Embryonic facial prominence (tissue), 1 donor: ENCODE measurements around the gene RNASE11.
"Not testable (repeated sequence)": the region's sequence is repeated elsewhere in the genome, so short reads cannot be mapped to it uniquely, and the experiment has no call there.

Experiments used
- DNase-seq: peaks from one replicate; pipeline ENCODE4 v3.0.0-alpha.2; 2016; ENCODE audit errors: extremely low spot score

The RNASE11 gene

DNA sequence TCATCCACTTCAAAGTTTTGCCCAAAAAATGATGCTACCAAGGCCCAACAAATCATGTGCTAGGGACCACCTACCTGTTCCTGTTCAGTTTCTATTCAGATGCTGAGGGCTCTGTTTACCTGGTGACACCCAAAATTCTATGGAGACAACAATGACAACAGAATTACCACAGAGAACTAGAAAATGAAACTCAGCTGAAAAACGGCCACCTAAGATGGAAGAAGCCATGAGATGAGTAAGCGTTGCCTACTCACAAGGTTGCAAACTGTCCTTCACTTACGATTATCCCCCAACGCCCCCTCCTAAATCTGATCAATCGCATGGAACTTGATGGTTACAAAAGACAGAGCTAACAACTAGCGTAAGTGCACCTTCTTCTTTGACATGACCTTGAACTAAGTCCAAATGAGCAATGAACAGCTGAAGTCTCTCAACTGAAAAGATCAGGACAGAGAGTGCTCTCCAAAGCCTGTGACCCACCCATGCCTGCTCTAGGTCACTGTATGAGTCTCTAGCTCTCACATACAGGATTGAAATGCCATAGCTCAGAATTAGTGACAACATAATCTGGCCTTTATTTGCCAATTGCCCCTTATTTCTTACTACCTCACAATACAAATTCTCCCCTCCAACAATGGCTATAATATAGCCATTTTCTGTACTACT, at the start of gene RNASE11:
TSS of gene RNASE11 (minus strand) at position 513 of the 666 bp plus-strand sequence.
- no peak for DNase-seq

GRCh38 chr14:20632831-20633691, 45.3 kb upstream of the RNASE11 start:
- no peak for DNase-seq

DNA sequence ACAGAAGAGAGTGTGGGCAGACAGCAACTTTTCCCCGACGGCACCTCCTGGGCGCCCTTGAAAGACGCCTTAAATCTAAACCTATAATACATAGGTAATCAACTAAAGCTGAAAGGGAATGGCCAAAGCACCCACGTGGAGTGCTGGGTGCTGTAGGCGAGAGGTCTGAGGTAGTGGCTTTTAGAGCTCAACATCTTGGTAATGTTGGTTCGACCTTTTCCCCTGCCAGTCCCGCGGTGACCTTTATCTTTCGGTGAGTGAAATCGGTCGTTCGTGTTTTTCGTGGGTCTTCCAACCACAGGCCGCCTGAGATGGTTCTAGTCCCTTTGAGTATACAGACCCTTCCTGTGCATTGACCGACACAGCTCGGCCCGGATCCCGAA, 44.6 kb upstream of the RNASE11 start:
- no peak for DNase-seq

DNA sequence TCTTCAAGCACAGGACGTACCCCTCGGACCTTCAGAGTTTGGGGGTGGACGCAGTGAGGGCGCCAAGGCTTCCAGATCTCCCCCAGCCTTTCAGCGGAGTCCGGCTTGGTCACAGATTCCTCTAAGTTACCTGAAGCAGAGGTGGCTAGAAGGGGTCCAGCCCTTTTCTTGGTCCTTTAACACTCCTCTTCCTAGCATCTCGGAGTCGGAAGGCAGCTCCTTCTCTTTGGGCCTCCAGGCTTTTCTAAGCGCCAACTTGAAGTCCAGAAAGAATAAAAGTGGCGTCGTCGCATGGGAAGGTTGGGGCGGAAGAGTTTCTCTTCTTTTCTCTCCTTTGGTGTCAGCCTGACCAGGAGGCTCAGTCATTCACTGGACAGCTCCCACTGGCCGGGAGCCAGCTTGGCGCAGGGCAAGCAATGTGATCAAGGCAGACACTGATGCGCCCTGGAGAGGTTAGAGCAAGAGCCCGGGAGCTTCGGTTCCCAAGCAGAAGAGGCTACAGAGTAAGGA, 44.1 kb upstream of the RNASE11 start:
- no peak for DNase-seq

- DNase-seq: no peak
Observed at GRCh38 chr14:20631023-20631879, 43.5 kb upstream of the RNASE11 start.

DNA sequence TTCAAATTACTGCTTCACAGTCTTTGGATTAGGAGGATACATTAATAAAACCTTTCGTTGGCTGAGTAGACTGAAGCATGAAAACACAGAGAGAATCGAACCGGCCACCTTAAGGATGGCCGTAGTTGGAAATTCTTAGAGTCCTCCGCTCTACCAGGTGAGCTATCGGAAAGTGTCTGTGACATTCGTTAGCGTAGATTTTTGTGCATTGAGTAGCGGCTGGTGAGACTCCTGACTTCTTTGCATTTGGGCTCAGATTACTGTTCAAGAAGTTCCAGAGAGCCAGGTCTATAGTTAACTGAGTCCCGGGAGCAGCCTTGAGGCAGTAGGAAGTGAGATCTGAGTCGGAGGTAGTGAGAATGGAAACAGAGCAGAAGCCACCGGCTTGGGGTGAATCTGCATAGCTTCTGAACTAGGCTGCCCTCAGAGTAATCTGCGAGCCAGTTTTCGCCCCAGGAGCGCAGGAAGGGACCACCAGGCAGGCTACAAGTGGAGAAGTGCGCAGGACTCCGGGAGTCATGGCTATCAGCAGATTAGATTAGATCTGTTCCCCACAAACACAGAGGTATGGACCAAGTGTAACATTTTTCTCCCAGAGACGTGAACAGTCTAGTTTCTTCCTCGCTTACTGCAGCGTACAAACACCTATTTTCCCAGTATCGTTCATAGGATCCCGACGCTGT, 42.7 kb upstream of the RNASE11 start:
- no peak for DNase-seq

DNA sequence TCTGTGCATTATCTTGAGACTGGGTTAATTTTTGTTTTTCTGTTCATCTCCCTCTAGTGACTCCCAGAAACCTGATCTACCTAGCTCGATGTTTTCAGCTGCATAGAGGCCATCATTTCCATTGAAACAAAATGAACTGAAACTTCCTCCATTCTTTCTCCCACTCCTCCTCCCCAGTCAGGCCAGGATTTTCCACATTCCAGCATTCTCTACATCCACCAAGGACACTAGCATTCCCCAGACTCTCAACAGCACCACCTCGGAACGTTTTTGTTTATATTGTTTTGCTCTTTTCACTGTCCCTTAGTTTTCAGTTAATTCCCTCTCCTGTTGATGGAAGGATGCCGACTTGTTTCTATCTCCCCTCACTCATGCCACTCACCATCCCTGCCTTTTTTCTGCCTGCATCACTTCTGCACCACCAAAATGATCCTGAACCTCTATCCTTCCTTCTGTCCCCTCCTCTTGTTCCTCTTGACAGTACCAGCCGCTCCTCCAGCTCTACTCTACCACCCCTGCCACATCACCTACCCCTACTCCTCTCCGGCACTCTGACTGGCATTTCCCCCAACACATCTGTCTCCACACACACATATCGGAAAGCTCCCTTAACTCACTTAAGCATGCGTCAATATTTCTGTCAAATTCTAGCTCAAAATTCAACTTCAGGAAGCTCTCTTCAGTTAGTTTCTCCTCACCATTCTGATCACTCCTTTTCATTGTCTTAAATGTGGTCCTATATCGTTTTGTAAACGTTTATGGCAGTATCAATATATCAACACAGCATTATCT, 40.5 kb upstream of the RNASE11 start:
- no peak for DNase-seq

- DNase-seq: no peak
Observed at GRCh38 chr14:20627346-20628027, 39.7 kb upstream of the RNASE11 start.

DNA sequence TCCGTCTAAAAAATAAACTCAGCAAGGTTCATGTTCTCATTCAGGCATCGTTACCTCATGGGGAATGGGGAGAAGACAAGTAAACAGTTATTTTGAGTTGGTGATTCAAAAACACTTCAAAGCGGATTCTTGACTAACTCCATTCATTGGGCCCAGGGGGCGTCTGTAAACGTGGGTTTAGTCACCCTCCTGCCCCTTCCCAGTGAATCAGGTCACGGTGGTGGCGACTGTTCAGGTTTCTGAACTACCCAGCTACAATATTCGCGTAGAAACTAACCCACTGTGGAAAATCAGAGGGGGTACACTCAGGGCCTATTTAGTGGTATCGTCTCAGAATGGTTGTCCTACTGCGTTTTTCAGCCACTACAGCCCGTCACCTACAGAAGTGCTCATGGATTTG, 38.5 kb upstream of the RNASE11 start:
- no peak for DNase-seq

GRCh38 chr14:20624495-20625070, 36.8 kb upstream of the RNASE11 start:
- DNase-seq: no peak

GRCh38 chr14:20623798-20624197, 36.0 kb upstream of the RNASE11 start:
- DNase-seq: no peak

GRCh38 chr14:20622816-20623291, 35.1 kb upstream of the RNASE11 start:
- DNase-seq: no peak

DNA sequence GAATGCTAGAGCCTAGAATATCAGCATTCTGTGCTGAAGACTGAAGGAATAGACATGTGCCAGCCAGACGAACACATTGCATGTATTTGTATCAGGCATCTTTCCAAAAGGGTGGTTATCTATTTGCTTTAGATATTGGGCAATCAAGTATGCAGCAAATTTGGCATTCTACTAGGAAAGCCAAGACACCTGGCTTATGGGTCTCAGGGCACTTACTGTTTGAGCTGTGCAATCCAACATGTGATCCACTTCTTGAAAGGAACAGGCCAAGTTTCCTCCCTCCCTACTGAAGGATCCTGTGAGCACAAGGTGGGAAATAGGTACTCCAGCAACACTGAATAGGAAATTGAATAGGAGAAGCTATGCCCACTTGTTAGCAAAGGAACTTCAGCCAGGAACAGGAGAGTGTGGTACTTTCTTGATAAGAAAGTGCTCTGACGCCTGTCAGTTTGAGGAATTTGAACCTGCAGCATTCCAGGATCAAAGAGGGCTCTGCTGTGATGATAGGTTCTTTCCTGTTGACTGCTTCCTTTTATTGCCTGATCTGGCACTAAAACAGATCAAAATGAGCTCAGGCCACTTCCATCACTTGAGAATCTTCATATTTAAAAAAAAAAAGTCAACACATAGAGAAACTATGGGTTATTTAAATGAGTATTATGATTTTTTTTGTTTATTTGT, 33.1 kb upstream of the RNASE11 start:
- no peak for DNase-seq

DNA sequence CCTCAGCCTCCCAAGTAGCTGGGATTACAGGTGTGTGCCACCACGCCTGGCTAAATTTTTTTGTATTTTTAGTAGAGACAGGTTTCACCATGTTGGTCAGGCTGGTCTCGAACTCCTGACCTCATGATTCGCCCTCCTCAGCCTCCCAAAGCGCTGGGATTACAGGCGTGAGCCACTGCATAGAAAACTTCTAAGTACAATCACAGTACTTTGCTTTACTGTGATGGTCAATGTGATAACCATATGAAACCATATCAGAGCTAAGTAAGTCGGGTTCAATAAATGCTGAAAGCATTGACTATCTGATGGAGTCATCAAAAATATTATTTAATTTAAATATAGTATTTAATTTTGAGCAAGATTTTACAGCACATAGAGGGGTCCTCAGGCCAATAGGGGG, 31.9 kb upstream of the RNASE11 start:
- not testable (repeated sequence) for DNase-seq

GRCh38 chr14:20618271-20618749, 30.5 kb upstream of the RNASE11 start:
- DNase-seq: no peak

DNA sequence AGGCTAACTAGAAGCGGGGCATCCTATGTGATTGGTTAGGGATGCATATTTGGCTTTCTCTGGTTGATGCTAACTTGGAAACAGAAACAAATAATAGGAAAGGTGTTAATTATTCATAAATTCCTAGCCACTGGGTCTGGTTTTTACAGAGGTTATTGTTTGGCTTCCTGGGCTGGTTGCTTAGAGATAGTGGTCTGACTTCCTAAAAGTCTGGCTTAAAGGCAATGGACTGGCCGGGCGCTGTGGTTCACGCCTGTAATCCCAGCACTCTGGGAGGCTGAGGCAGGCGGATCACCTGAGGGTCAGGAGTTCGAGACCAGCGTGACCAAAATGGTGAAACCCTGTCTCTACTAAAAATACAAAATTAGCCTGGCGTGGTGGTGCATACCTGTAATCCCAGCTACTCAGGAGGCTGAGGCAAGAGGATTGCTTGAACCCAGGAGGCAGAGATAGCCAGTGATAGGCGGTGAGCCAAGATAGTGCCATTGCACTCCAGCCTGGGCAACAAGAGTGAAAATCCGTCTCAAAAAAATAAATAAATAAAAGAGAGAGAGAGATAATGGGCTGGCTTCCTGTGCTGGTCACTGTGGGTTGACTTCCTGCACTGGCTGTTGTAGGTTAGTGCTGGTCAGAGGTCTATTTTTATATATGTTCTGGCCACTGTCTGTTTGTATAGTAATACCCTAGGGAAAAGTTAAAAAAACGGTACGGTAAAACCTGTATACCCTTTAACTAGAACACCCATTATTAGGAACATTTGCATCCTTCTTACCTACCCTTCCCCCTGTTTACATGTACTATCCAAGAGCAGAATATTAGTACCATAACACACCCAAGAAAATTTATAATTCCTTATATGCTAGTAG, 29.6 kb upstream of the RNASE11 start:
- no peak for DNase-seq

DNA sequence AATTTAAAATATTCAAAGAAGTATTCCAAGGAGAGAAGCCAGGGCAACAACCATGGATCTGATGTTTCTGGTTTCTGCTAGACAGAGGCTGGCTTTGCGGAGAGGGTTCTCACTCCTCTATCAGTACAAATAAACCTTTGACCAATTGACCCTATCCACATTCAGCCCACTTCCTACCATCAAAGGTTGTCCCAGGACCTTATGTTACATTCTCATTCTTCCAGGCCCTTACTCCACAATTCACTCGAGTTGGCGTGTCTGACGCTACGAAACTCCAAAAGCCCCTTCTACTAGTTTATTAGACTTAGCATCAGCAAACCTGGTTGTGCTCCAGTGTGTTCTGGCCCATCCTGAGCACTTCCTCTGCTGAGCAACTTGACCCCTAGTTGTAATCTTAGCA, 28.2 kb upstream of the RNASE11 start:
- no peak for DNase-seq
